Neutrophil (primary cell): ENCODE data around the gene ERC2.

Experiments used
- H3K27ac ChIP-seq: fragments of 200-600 bp; sonication (generic); 2 replicates; pipeline ENCODE4 v1.5.1; 2016; ENCODE audit warnings: mild to moderate bottlenecking, moderate library complexity
- H3K27me3 ChIP-seq: fragments of 200-600 bp; sonication (generic); 2 replicates; pipeline ENCODE4 v1.6.0; 2016; ENCODE audit warnings: mild to moderate bottlenecking
- H3K36me3 ChIP-seq: fragments of 200-600 bp; sonication (generic); 2 replicates; pipeline ENCODE4 v1.5.1; 2017
- H3K4me1 ChIP-seq, 2 experiments: fragments of 200-600 bp in 1 of 2; sonication (generic) in 1 of 2; 1 replicate in 1 of 2; 2 replicates in 1 of 2; pipeline versions ENCODE4 v1.5.1 to v1.6.1; 2013 to 2016; ENCODE audit warnings: low read depth in 1 of 2, low read length in 1 of 2, mild to moderate bottlenecking in 1 of 2, moderate library complexity in 1 of 2; ENCODE audit not compliant: control insufficient read depth in 1 of 2, insufficient read depth in 1 of 2
- H3K4me3 ChIP-seq, 2 experiments: fragments of 200-600 bp in 1 of 2; sonication (generic) in 1 of 2; 1 replicate in 1 of 2; 2 replicates in 1 of 2; pipeline ENCODE4 v1.5.1; 2013 to 2016; ENCODE audit warnings: low read depth in 1 of 2, low read length in 1 of 2, mild to moderate bottlenecking in 1 of 2, moderate library complexity in 1 of 2
- H3K9me3 ChIP-seq: fragments of 200-600 bp; sonication (generic); 2 replicates; pipeline ENCODE4 v1.5.1; 2016
- CTCF ChIP-seq: fragments of 200-600 bp; sonication (generic); IDR thresholded peaks from 2 replicates; pipeline ENCODE4 v1.5.1; 2016; ENCODE audit warnings: antibody characterized with exemption

The ERC2 gene

DNA sequence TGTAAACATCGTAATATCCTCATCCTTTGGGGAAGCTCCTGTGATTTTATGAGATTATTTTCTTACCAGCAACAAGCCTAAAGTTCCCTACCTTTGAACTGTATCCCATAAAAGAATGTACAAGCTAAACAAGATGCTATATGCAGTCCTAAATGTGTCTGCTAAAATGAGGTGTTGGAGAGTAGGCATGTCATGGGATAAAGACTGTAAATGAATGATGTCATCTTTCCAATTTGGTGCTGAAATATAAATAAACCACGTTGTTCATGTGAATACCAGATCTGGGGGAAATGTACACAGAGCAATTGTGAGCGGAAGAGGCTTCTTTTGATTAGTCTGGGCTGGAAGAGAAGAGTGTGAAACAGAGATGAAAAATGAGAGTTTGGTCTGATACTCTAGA, 766.3 kb downstream of the ERC2 start:
- H3K9me3 ChIP-seq = no peaks in the 10 kb centered on the region
- H3K27ac ChIP-seq = no peak overlapping the region
- no peaks in the 10 kb centered on the region for H3K4me1 ChIP-seq
- H3K36me3 ChIP-seq = no peaks in the 10 kb centered on the region
- H3K27me3 ChIP-seq = no peaks in the 10 kb centered on the region
- TF ChIP-seq CTCF = no peak
- no peak overlapping the region for H3K4me3 ChIP-seq

DNA sequence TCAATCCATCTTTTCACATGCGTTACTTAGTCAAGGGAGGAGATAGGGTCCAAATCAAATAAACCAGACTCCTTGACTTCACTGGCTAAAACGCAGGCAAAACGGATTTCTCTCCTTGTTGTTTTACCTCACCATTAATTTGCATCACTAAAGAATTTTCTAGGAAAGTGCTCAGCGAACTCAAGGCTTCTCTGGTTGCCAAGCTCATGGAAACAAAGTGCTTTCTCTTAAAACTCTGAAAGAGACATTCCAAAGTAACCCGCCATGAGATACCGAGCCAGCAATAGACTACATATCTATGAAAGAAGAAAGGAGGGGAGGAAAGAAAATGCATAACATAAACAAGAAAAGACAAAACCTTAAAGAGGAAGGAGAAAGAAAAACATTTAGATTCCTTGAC, 769.4 kb downstream of the ERC2 start:
- no peak for TF ChIP-seq CTCF
- Histone ChIP-seq H3K4me3 (no peak overlapping the region), H3K9me3 (no peaks in the 10 kb centered on the region), H3K27me3 (no peaks in the 10 kb centered on the region), H3K27ac (no peak overlapping the region), H3K36me3 (no peaks in the 10 kb centered on the region), H3K4me1 (no peaks in the 10 kb centered on the region)

GRCh38 chr3:55697177-55697865, 770.9 kb downstream of the ERC2 start:
- no peaks in the 10 kb centered on the region for H3K4me1 ChIP-seq
- no peak overlapping the region for H3K4me3 ChIP-seq
- no peaks in the 10 kb centered on the region for H3K36me3 ChIP-seq
- no peak for TF ChIP-seq CTCF
- no peak overlapping the region for H3K27ac ChIP-seq
- H3K9me3 ChIP-seq = no peaks in the 10 kb centered on the region
- no peaks in the 10 kb centered on the region for H3K27me3 ChIP-seq

DNA sequence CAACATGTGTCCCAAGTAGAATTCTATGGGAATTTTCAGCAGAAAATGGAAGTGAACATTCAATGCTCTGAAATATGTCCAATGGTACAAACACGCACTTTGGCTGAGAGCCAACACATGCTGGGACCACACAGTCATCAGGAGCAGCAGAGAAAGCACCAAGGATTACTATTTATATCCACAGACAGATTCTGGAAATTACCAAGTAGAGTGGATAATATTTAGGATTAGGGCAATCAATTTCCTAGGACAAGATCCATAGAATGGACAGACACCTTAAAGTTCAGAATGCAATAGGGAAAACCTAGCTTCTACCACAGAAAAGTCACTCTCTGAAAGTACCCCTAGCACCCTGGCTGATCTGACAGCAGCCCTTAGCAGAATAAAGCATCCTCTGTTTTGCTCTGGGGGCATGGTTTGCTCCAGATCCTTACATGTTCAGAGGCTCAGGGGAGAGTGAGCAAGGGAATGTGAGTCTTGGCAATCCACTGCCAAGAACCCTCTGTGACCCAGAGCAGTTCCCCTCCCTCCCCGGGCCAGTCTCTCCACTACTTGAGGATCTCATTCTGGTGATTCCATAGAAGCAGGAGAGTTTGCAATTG, 775.2 kb downstream of the ERC2 start:
- no peaks in the 10 kb centered on the region for H3K36me3 ChIP-seq
- no peak overlapping the region for H3K27ac ChIP-seq
- H3K27me3 ChIP-seq = no peaks in the 10 kb centered on the region
- H3K9me3 ChIP-seq = no peaks in the 10 kb centered on the region
- no peak for TF ChIP-seq CTCF
- no peak overlapping the region for H3K4me3 ChIP-seq
- H3K4me1 ChIP-seq = peaks cover 0 to 23% of the 10 kb centered on the region in 2 experiments

DNA sequence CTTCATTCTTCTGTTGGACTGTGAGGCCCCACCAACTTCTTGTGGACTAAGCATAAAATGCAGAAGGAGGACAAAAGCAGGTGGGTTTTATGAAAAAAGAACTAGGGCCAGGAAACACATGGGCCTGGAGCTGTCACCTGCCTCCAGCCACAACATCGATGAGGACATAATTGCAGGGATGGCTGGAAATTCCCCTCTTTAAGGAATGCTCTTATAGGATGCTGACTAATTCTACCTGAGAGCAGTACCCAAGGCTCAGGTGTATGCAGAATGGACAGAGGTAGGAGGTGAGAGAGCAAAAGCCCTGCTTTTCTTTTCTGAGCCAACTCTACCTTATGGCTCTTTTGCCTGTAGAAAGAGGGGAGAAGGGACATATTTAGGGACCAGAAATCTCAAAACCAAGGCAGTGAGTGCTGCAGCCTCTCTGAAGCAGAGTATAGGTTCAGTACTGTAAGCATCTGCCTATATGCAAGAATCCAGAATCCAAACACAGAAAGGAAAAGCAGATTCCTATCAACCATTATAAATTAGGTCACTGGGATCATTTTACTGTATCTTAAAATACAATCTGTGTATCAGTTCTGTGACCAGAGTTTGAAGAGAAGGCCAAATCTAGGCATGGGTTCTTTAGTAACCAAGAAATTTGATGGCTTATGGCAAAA, 775.8 kb downstream of the ERC2 start:
- Histone ChIP-seq H3K36me3 (no peaks in the 10 kb centered on the region), H3K27ac (no peak overlapping the region), H3K4me3 (no peak overlapping the region), H3K27me3 (no peaks in the 10 kb centered on the region), H3K4me1 (peaks cover 0 to 23% of the 10 kb centered on the region in 2 experiments), H3K9me3 (no peaks in the 10 kb centered on the region)
- TF ChIP-seq CTCF = no peak
